B cell (primary cell): ENCODE measurements around the gene AMOTL1. TPM values are rescaled to one million over a fixed set of nuclear protein-coding genes. Genes with fewer than 3 reads are reported as not detected.

Source experiments
- ATAC-seq: fragments of 200-7000 bp; cut with Tn5 transposase; one replicate; pipeline ENCODE4 v1.10.0; 2021; ENCODE audit warnings: low read depth, mild to moderate bottlenecking, moderate number of reproducible peaks, moderate library complexity
- CTCF ChIA-PET: fragments of 350-600 bp; sonication (Branson Sonifier 250); formaldehyde crosslinking; loops from one replicate; lab custom pipeline; 2021; ENCODE audit warnings: antibody characterized with exemption, inconsistent platforms; lab: Charles Lee
- POLR2A ChIA-PET: fragments of 350-600 bp; sonication (Branson Sonifier 250); formaldehyde crosslinking; loops from one replicate; lab custom pipeline; 2021; ENCODE audit warnings: antibody characterized with exemption; lab: Charles Lee
- DNase-seq: peaks from one replicate; pipeline ENCODE4 v3.0.0; 2013
- H2AFZ ChIP-seq: 2 replicates; pipeline ENCODE4 v1.6.1; 2012; ENCODE audit warnings: mild to moderate bottlenecking, low read depth, low read length; ENCODE audit not compliant: insufficient read depth, poor library complexity, severe bottlenecking
- H3K27ac ChIP-seq, 2 donors: 1 replicate in 1 of 2; 2 replicates in 1 of 2; pipeline ENCODE4 v1.5.1; 2012 to 2013; ENCODE audit warnings: low read length in 2 of 2, mild to moderate bottlenecking in 2 of 2, moderate library complexity in 1 of 2
- H3K27me3 ChIP-seq, 4 experiments: fragments of 200-600 bp in 1 of 4; sonication (generic) in 1 of 4; replicated peaks in 1 of 4; 1 replicate in 2 of 4; 2 replicates in 2 of 4; pipeline versions ENCODE4 v1.6.1 to v1.7.0; 2013 to 2016; ENCODE audit warnings: low read length in 3 of 4, mild to moderate bottlenecking in 2 of 4, mixed read lengths in 1 of 4, moderate library complexity in 1 of 4; ENCODE audit not compliant: insufficient read depth in 4 of 4, control insufficient read depth in 3 of 4; ENCODE audit errors: control extremely low read depth in 1 of 4
- H3K36me3 ChIP-seq, 2 experiments: replicated peaks in 1 of 2; 1 replicate in 1 of 2; 2 replicates in 1 of 2; pipeline versions ENCODE4 v1.6.1 to v1.7.1; 2013; ENCODE audit warnings: low read length in 1 of 2; ENCODE audit not compliant: insufficient read depth in 2 of 2, control insufficient read depth in 1 of 2; ENCODE audit errors: control extremely low read depth in 1 of 2, extremely low read depth in 1 of 2
- H3K4me1 ChIP-seq, 2 donors: fragments of 200-600 bp in 1 of 2; sonication (generic) in 1 of 2; 1 replicate in 1 of 2; 2 replicates in 1 of 2; pipeline versions ENCODE4 v1.5.1 to v1.6.1; 2013 to 2017; ENCODE audit warnings: low read length in 2 of 2; ENCODE audit not compliant: control insufficient read depth in 2 of 2, insufficient read depth in 2 of 2
- H3K4me2 ChIP-seq: replicated peaks from 2 replicates; pipeline ENCODE3; 2012; ENCODE audit warnings: mild to moderate bottlenecking, low read depth, low read length; ENCODE audit not compliant: poor library complexity, severe bottlenecking
- H3K4me3 ChIP-seq, 5 experiments: fragments of 200-600 bp in 1 of 5; sonication (generic) in 1 of 5; 1 replicate in 3 of 5; 2 replicates in 2 of 5; pipeline versions ENCODE4 v1.5.1 to v1.7.0; 2011 to 2016; ENCODE audit warnings: low read length in 4 of 5, mild to moderate bottlenecking in 4 of 5, low read depth in 2 of 5, control low read depth in 1 of 5, moderate library complexity in 1 of 5; ENCODE audit not compliant: insufficient read depth in 1 of 5; ENCODE audit errors: control extremely low read depth in 1 of 5, extremely low read depth in 1 of 5
- H3K79me2 ChIP-seq: fragments of 200-600 bp; sonication (generic); one replicate; pipeline ENCODE4 v1.6.0; 2016; ENCODE audit warnings: low read length; ENCODE audit not compliant: control insufficient read depth, insufficient read depth
- H3K9ac ChIP-seq: fragments of 200-600 bp; sonication (generic); 2 replicates; pipeline ENCODE4 v1.6.1; 2017; ENCODE audit warnings: mild to moderate bottlenecking, low read length, moderate library complexity
- H3K9me3 ChIP-seq, 3 donors: one replicate each; pipeline versions ENCODE4 v1.6.1 to v1.7.1; 2013; ENCODE audit warnings: low read length in 2 of 3; ENCODE audit not compliant: control insufficient read depth in 2 of 3, insufficient read depth in 1 of 3; ENCODE audit errors: control extremely low read depth in 1 of 3
- H4K20me1 ChIP-seq: 2 replicates; pipeline ENCODE4 v1.6.0; 2012; ENCODE audit warnings: mild to moderate bottlenecking, low read length; ENCODE audit not compliant: insufficient read depth, control insufficient read depth, poor library complexity, severe bottlenecking
- H3K27ac Mint-ChIP-seq: one replicate; pipeline ENCODE4 v1.8.0; 2021; ENCODE audit warnings: mixed read lengths
- H3K27me3 Mint-ChIP-seq: one replicate; pipeline ENCODE4 v1.8.0; 2021; ENCODE audit warnings: mixed read lengths
- H3K4me1 Mint-ChIP-seq: one replicate; pipeline ENCODE4 v1.8.0; 2021; ENCODE audit warnings: mixed read lengths
- H3K4me3 Mint-ChIP-seq: one replicate; pipeline ENCODE4 v1.8.0; 2021; ENCODE audit warnings: mixed read lengths
- H3K9me3 Mint-ChIP-seq: one replicate; pipeline ENCODE4 v1.8.0; 2022; ENCODE audit warnings: mixed read lengths; ENCODE audit not compliant: insufficient read depth
- EZH2 ChIP-seq: IDR thresholded peaks from 2 replicates; pipeline ENCODE4 v1.6.1; 2012; ENCODE audit warnings: borderline replicate concordance, low read depth, mild to moderate bottlenecking, moderate library complexity, low read length; ENCODE audit not compliant: insufficient read depth, poor library complexity, severe bottlenecking
- WGBS: methylation state at CpG from one replicate; pipeline ENCODE4 v1.1.5; 2013; ENCODE audit warnings: missing lambda C conversion rate; ENCODE audit not compliant: insufficient coverage; 5-methylcytosine and 5-hydroxymethylcytosine counted together
- intact Hi-C: fragments of 100-400 bp; cut with micrococcal nuclease; formaldehyde crosslinking; loops from one replicate; pipeline ENCODE4 v1.10.0; 2022
- polyA plus RNA-seq: library from polyadenylated mRNA; depleted of rRNA; stranded (reverse); fragments of >200 nt; gene quantifications from 2 replicates; pipeline ENCODE4 v1.2.3, GENCODE V29; 2012
- total RNA-seq, 2 donors: library from RNA; stranded (reverse); fragments of 120-200 nt in 1 of 2; gene quantifications; 1 replicate in 1 of 2; 2 replicates in 1 of 2; pipeline versions ENCODE4 v1.2.3 to v1.2.4, GENCODE V29; 2013 to 2022
- TF ChIP-seq, protein P1 (sequence below): fragments of 200-600 bp; IDR thresholded peaks from one replicate; pipeline ENCODE4 v1.8.0; 2022; ENCODE audit warnings: antibody characterized with exemption, mild to moderate bottlenecking

The AMOTL1 gene
- total and polyA plus RNA-seq, 2 donors (not counting 1 experiment from before 2014, with no cell fraction given): 0.04 to 0.30 TPM

- Histone ChIP-seq H3K79me2 (no peaks in the 10 kb centered on the region), H3K9ac (no peak overlapping the region), H3K27me3 (no peaks in the 10 kb centered on the region), H3K27ac (no peak overlapping the region), H4K20me1 (no peaks in the 10 kb centered on the region), H2AFZ (no peak overlapping the region), H3K4me1 (peaks cover 0 to 10% of the 10 kb centered on the region in 2 donors), H3K4me2 (no peak overlapping the region), H3K9me3 (no peaks in the 10 kb centered on the region), H3K36me3 (no peaks in the 10 kb centered on the region), H3K4me3 (no peak overlapping the region)
- Mint-ChIP-seq H3K4me3 (no peak overlapping the region), H3K9me3 (no peaks in the 10 kb centered on the region), H3K4me1 (peaks cover 9% of the 10 kb centered on the region), H3K27me3 (no peaks in the 10 kb centered on the region), H3K27ac (no peak overlapping the region)
- intact Hi-C loops: no loop called here
- no peak for DNase-seq
- no CpG with 5 or more reads among the region's 2 CpGs for WGBS
- ChIA-PET POLR2A (no interaction called here), CTCF (no interaction called here)
- TF ChIP-seq, protein P1, sequence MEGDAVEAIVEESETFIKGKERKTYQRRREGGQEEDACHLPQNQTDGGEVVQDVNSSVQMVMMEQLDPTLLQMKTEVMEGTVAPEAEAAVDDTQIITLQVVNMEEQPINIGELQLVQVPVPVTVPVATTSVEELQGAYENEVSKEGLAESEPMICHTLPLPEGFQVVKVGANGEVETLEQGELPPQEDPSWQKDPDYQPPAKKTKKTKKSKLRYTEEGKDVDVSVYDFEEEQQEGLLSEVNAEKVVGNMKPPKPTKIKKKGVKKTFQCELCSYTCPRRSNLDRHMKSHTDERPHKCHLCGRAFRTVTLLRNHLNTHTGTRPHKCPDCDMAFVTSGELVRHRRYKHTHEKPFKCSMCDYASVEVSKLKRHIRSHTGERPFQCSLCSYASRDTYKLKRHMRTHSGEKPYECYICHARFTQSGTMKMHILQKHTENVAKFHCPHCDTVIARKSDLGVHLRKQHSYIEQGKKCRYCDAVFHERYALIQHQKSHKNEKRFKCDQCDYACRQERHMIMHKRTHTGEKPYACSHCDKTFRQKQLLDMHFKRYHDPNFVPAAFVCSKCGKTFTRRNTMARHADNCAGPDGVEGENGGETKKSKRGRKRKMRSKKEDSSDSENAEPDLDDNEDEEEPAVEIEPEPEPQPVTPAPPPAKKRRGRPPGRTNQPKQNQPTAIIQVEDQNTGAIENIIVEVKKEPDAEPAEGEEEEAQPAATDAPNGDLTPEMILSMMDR: no peak
- no peak for TF ChIP-seq EZH2
- ATAC-seq: no peak
These were observed 89.2 kb downstream of the AMOTL1 start for GRCh38 chr11:94857337-94857736.

GRCh38 chr11:94858012-94858705, 90.0 kb downstream of the AMOTL1 start:
- Mint-ChIP-seq H3K4me3 (no peak overlapping the region), H3K9me3 (no peaks in the 10 kb centered on the region), H3K4me1 (peaks cover 9% of the 10 kb centered on the region), H3K27me3 (no peaks in the 10 kb centered on the region), H3K27ac (no peak overlapping the region)
- no peaks in the 10 kb centered on the region for H3K9me3 ChIP-seq
- 67% methylated on average over 3 of the region's 4 CpGs for WGBS
- peaks cover 0 to 10% of the 10 kb centered on the region in 2 donors for H3K4me1 ChIP-seq
- ChIA-PET CTCF (interaction anchor here (0.7 kb wide), 1 partner anchor 38 kb away, joined by 3 read pairs; no protein-coding TSS in a partner anchor), POLR2A (no interaction called here)
- H3K36me3 ChIP-seq: no peaks in the 10 kb centered on the region
- no peak overlapping the region for H3K9ac ChIP-seq
- TF ChIP-seq, protein P1: no peak
- TF ChIP-seq EZH2: no peak
- no peaks in the 10 kb centered on the region for H4K20me1 ChIP-seq
- no peak for DNase-seq
- H3K4me2 ChIP-seq: no peak overlapping the region
- H3K4me3 ChIP-seq: no peak overlapping the region
- ATAC-seq: no peak
- H3K27me3 ChIP-seq: no peaks in the 10 kb centered on the region
- H3K27ac ChIP-seq: no peak overlapping the region
- no peak overlapping the region for H2AFZ ChIP-seq
- H3K79me2 ChIP-seq: no peaks in the 10 kb centered on the region
- intact Hi-C loops: no loop called here
